ENCODE data around the gene MRPS10. TPM values are rescaled to one million over a fixed set of nuclear protein-coding genes. Genes with fewer than 3 reads are reported as not detected.
"Not testable (repeated sequence)": the region's sequence is repeated elsewhere in the genome, so short reads cannot be mapped to it uniquely, and the experiment has no call there.

The MRPS10 gene
- polyA plus RNA-seq, 3 donors, result 9.2 to 33.0 (median 31.4) TPM

- H3K9me3 ChIP-seq (replicated peaks in 1 of 2; ENCODE audit: control insufficient read depth in 1 of 2, insufficient read depth in 1 of 2, low read length in 2 of 2), result no peaks in the 10 kb centered on the region
- H2AFZ ChIP-seq (ENCODE audit: insufficient read depth, low read depth, low read length, poor library complexity, severe bottlenecking), result no peak within 1 kb of the TSS
- Mint-ChIP-seq H3K4me1 (peaks cover 4% of the 10 kb centered on the region), H3K27ac (peak within 1 kb of the TSS in 2 of 7 donors; percentile 31 to 57), H3K9me3 (peaks cover 0 to 1% (median 0%) of the 10 kb centered on the region in 7 donors), H3K27me3 (ENCODE audit: low read depth in 3 of 3) (peaks cover 2 to 4% (median 3%) of the 10 kb centered on the region in 3 donors), H3K36me3 (no peaks in the 10 kb centered on the region), H3K4me3 (no peak within 1 kb of the TSS)
- no peaks in the 10 kb centered on the region for H3K27me3 ChIP-seq (ENCODE audit: control insufficient read depth in 2 of 2, insufficient read depth in 2 of 2, low read length in 2 of 2)
- H3K4me2 ChIP-seq (replicated peaks; ENCODE audit: extremely low read depth, low read length, poor library complexity, severe bottlenecking), result no peak within 1 kb of the TSS
- no peak for DNase-seq
- intact Hi-C loops (cut with micrococcal nuclease), result no loop called here
- H3K4me3 ChIP-seq (replicated peaks in 1 of 3; ENCODE audit: low read depth in 2 of 3, low read length in 3 of 3), result no peak within 1 kb of the TSS
- H3K36me3 ChIP-seq (replicated peaks in 1 of 2; ENCODE audit: control insufficient read depth in 1 of 2, insufficient read depth in 2 of 2, low read length in 2 of 2), result no peaks in the 10 kb centered on the region
- WGBS (ENCODE audit: insufficient coverage), result no CpG with 5 or more reads among the region's 2 CpGs
- no peaks in the 10 kb centered on the region for H4K20me1 ChIP-seq (ENCODE audit: insufficient read depth, low read length)
- no peak within 1 kb of the TSS for H3K27ac ChIP-seq (ENCODE audit: low read depth in 1 of 2, low read length in 2 of 2)
- H3K9ac ChIP-seq (ENCODE audit: insufficient read depth, low read length, poor library complexity, severe bottlenecking), result no peak within 1 kb of the TSS
- no peaks in the 10 kb centered on the region for H3K4me1 ChIP-seq (ENCODE audit: control insufficient read depth in 1 of 2, insufficient read depth in 2 of 2, low read length in 2 of 2)
- H3K79me2 ChIP-seq (ENCODE audit: insufficient read depth, low read length), result no peaks in the 10 kb centered on the region
- no peak for TF ChIP-seq CTCF (IDR thresholded peaks at IDR 0.05)
These were observed 44.6 kb downstream of the MRPS10 start, which contains the start of gene GUCA1A for GRCh38 chr6:42173101-42173500. GUCA1A (plus strand) TSS chr6:42173364; CDS start chr6:42173614, 250 bp downstream.

- Histone ChIP-seq H3K4me3 (replicated peaks in 1 of 3; ENCODE audit: low read depth in 2 of 3, low read length in 3 of 3) (no peak overlapping the region), H3K79me2 (ENCODE audit: insufficient read depth, low read length) (no peaks in the 10 kb centered on the region), H3K4me1 (ENCODE audit: control insufficient read depth in 1 of 2, insufficient read depth in 2 of 2, low read length in 2 of 2) (no peaks in the 10 kb centered on the region), H4K20me1 (ENCODE audit: insufficient read depth, low read length) (no peaks in the 10 kb centered on the region), H3K9ac (ENCODE audit: insufficient read depth, low read length, poor library complexity, severe bottlenecking) (no peak overlapping the region), H3K9me3 (replicated peaks in 1 of 2; ENCODE audit: control insufficient read depth in 1 of 2, insufficient read depth in 1 of 2, low read length in 2 of 2) (no peaks in the 10 kb centered on the region), H3K36me3 (replicated peaks in 1 of 2; ENCODE audit: control insufficient read depth in 1 of 2, insufficient read depth in 2 of 2, low read length in 2 of 2) (no peaks in the 10 kb centered on the region), H3K4me2 (replicated peaks; ENCODE audit: extremely low read depth, low read length, poor library complexity, severe bottlenecking) (no peak overlapping the region), H2AFZ (ENCODE audit: insufficient read depth, low read depth, low read length, poor library complexity, severe bottlenecking) (no peak overlapping the region), H3K27me3 (ENCODE audit: control insufficient read depth in 2 of 2, insufficient read depth in 2 of 2, low read length in 2 of 2) (no peaks in the 10 kb centered on the region), H3K27ac (ENCODE audit: low read depth in 1 of 2, low read length in 2 of 2) (no peak overlapping the region)
- 100% methylated on average over 3 of the region's 7 CpGs for WGBS (ENCODE audit: insufficient coverage)
- Mint-ChIP-seq H3K36me3 (no peaks in the 10 kb centered on the region), H3K27ac (no peak overlapping the region), H3K4me1 (no peaks in the 10 kb centered on the region), H3K27me3 (ENCODE audit: low read depth in 3 of 3) (peaks cover 2 to 4% (median 3%) of the 10 kb centered on the region in 3 donors), H3K4me3 (no peak overlapping the region), H3K9me3 (peaks cover 0 to 1% (median 0%) of the 10 kb centered on the region in 7 donors)
- intact Hi-C loops (cut with micrococcal nuclease), result no loop called here
- no peak for DNase-seq
- TF ChIP-seq CTCF (IDR thresholded peaks at IDR 0.05), result no peak
These were observed 45.7 kb downstream of the MRPS10 start for GRCh38 chr6:42171813-42172581.

- H3K9me3 Mint-ChIP-seq; intact Hi-C loops (cut with micrococcal nuclease); H3K4me2 ChIP-seq (replicated peaks; ENCODE audit: extremely low read depth, low read length, poor library complexity, severe bottlenecking); DNase-seq; H3K27me3 Mint-ChIP-seq (ENCODE audit: low read depth in 3 of 3); H3K4me1 Mint-ChIP-seq; H2AFZ ChIP-seq (ENCODE audit: insufficient read depth, low read depth, low read length, poor library complexity, severe bottlenecking); H3K27me3 ChIP-seq (ENCODE audit: control insufficient read depth in 2 of 2, insufficient read depth in 2 of 2, low read length in 2 of 2); H3K4me3 Mint-ChIP-seq; H3K27ac Mint-ChIP-seq; H3K9me3 ChIP-seq (replicated peaks in 1 of 2; ENCODE audit: control insufficient read depth in 1 of 2, insufficient read depth in 1 of 2, low read length in 2 of 2); H3K36me3 ChIP-seq (replicated peaks in 1 of 2; ENCODE audit: control insufficient read depth in 1 of 2, insufficient read depth in 2 of 2, low read length in 2 of 2); H3K4me3 ChIP-seq (replicated peaks in 1 of 3; ENCODE audit: low read depth in 2 of 3, low read length in 3 of 3); H3K36me3 Mint-ChIP-seq; H3K9ac ChIP-seq (ENCODE audit: insufficient read depth, low read length, poor library complexity, severe bottlenecking); H3K27ac ChIP-seq (ENCODE audit: low read depth in 1 of 2, low read length in 2 of 2); H3K79me2 ChIP-seq (ENCODE audit: insufficient read depth, low read length); H3K4me1 ChIP-seq (ENCODE audit: control insufficient read depth in 1 of 2, insufficient read depth in 2 of 2, low read length in 2 of 2); H4K20me1 ChIP-seq (ENCODE audit: insufficient read depth, low read length): not testable (repeated sequence)
- no CpG with 5 or more reads among the region's 2 CpGs for WGBS (ENCODE audit: insufficient coverage)
These were observed 47.9 kb downstream of the MRPS10 start for GRCh38 chr6:42169780-42170179.
